Activated CD8-positive, alpha-beta T cell treated with anti-CD3 and anti-CD28 coated beads, Interleukin-2, amount 10 ng/mL, durations not matched to agents 7 days and 5 days (primary cell): ENCODE measurements around the gene KCNMA1. TPM values are rescaled to one million over a fixed set of nuclear protein-coding genes. Genes with fewer than 3 reads are reported as not detected.

Experiments used
- ATAC-seq: fragments of 150-1000 bp; cut with Tn5 transposase; one replicate; pipeline ENCODE4 v1.10.0; 2021; ENCODE audit warnings: moderate library complexity
- CTCF ChIA-PET: fragments of 350-600 bp; sonication (Branson Sonifier 250); formaldehyde crosslinking; loops from one replicate; lab custom pipeline; 2021; ENCODE audit warnings: antibody characterized with exemption; lab: Charles Lee
- POLR2A ChIA-PET: fragments of 350-600 bp; sonication (Branson Sonifier 250); formaldehyde crosslinking; loops from one replicate; lab custom pipeline; 2021; ENCODE audit warnings: antibody characterized with exemption; lab: Charles Lee
- DNase-seq: peaks from one replicate; pipeline ENCODE4 v3.0.0-alpha.2; 2020
- H3K27ac Mint-ChIP-seq: one replicate; pipeline ENCODE4 v1.8.0; 2021; ENCODE audit warnings: mild to moderate bottlenecking, mixed read lengths
- H3K27me3 Mint-ChIP-seq: one replicate; pipeline ENCODE4 v1.8.0; 2021; ENCODE audit warnings: low read depth, mixed read lengths
- H3K36me3 Mint-ChIP-seq: one replicate; pipeline ENCODE4 v1.8.0; 2021; ENCODE audit warnings: low read depth, mixed read lengths
- H3K4me1 Mint-ChIP-seq: one replicate; pipeline ENCODE4 v1.8.0; 2021; ENCODE audit warnings: low read depth, mixed read lengths
- H3K4me3 Mint-ChIP-seq: one replicate; pipeline ENCODE4 v1.8.0; 2021; ENCODE audit warnings: mild to moderate bottlenecking, mixed read lengths
- H3K9me3 Mint-ChIP-seq: one replicate; pipeline ENCODE4 v1.8.0; 2022; ENCODE audit warnings: mixed read lengths; ENCODE audit not compliant: insufficient read depth
- total RNA-seq, 2 experiments: library from RNA; stranded (reverse); gene quantifications; one replicate each; pipeline ENCODE4 v1.2.3, GENCODE V29; 2021

Gene KCNMA1
- total RNA-seq, 2 experiments from 2014 or later = 0.16 TPM

GRCh38 chr10:76903387-76903945 lies 734.1 kb downstream of the KCNMA1 start:
- Mint-ChIP-seq H3K27ac (no peak overlapping the region), H3K4me3 (no peak overlapping the region), H3K27me3 (no peaks in the 10 kb centered on the region), H3K4me1 (no peaks in the 10 kb centered on the region), H3K9me3 (no peaks in the 10 kb centered on the region), H3K36me3 (no peaks in the 10 kb centered on the region)
- no peak for ATAC-seq
- no peak for DNase-seq
- POLR2A ChIA-PET = no interaction called here
- CTCF ChIA-PET = no interaction called here

- no peaks in the 10 kb centered on the region for H3K4me1 Mint-ChIP-seq
- ATAC-seq (no peak), DNase-seq (no peak)
- H3K9me3 Mint-ChIP-seq = no peaks in the 10 kb centered on the region
- no peaks in the 10 kb centered on the region for H3K27me3 Mint-ChIP-seq
- no peak overlapping the region for H3K4me3 Mint-ChIP-seq
- H3K36me3 Mint-ChIP-seq = no peaks in the 10 kb centered on the region
- H3K27ac Mint-ChIP-seq = no peak overlapping the region
- POLR2A ChIA-PET = no interaction called here
- CTCF ChIA-PET = no interaction called here
Observed at GRCh38 chr10:76902949-76903348, 734.7 kb downstream of the KCNMA1 start.

GRCh38 chr10:76901701-76902100 lies 735.9 kb downstream of the KCNMA1 start:
- H3K36me3 Mint-ChIP-seq = no peaks in the 10 kb centered on the region
- no peak overlapping the region for H3K4me3 Mint-ChIP-seq
- H3K9me3 Mint-ChIP-seq = no peaks in the 10 kb centered on the region
- DNase-seq (no peak), ATAC-seq (no peak)
- no peaks in the 10 kb centered on the region for H3K4me1 Mint-ChIP-seq
- ChIA-PET POLR2A (no interaction called here), CTCF (no interaction called here)
- no peaks in the 10 kb centered on the region for H3K27me3 Mint-ChIP-seq
- no peak overlapping the region for H3K27ac Mint-ChIP-seq

- Mint-ChIP-seq H3K36me3 (no peaks in the 10 kb centered on the region), H3K27ac (no peak overlapping the region), H3K27me3 (no peaks in the 10 kb centered on the region), H3K4me3 (no peak overlapping the region), H3K9me3 (no peaks in the 10 kb centered on the region), H3K4me1 (no peaks in the 10 kb centered on the region)
- ChIA-PET CTCF (no interaction called here), POLR2A (no interaction called here)
- no peak for ATAC-seq
- DNase-seq = no peak
Observed at GRCh38 chr10:76899490-76899889, 738.1 kb downstream of the KCNMA1 start.

GRCh38 chr10:76892766-76893479 lies 744.7 kb downstream of the KCNMA1 start:
- no peaks in the 10 kb centered on the region for H3K4me1 Mint-ChIP-seq
- ATAC-seq (no peak), DNase-seq (no peak)
- ChIA-PET CTCF (no interaction called here), POLR2A (no interaction called here)
- H3K36me3 Mint-ChIP-seq = no peaks in the 10 kb centered on the region
- H3K27ac Mint-ChIP-seq = no peak overlapping the region
- no peak overlapping the region for H3K4me3 Mint-ChIP-seq
- no peaks in the 10 kb centered on the region for H3K27me3 Mint-ChIP-seq
- no peaks in the 10 kb centered on the region for H3K9me3 Mint-ChIP-seq

- no peaks in the 10 kb centered on the region for H3K36me3 Mint-ChIP-seq
- POLR2A ChIA-PET = no interaction called here
- no peaks in the 10 kb centered on the region for H3K27me3 Mint-ChIP-seq
- DNase-seq (no peak), ATAC-seq (no peak)
- no peaks in the 10 kb centered on the region for H3K9me3 Mint-ChIP-seq
- H3K4me1 Mint-ChIP-seq = peaks cover 2% of the 10 kb centered on the region
- no peak overlapping the region for H3K27ac Mint-ChIP-seq
- H3K4me3 Mint-ChIP-seq = no peak overlapping the region
- CTCF ChIA-PET = no interaction called here
Observed at GRCh38 chr10:76887223-76888010, 750.2 kb downstream of the KCNMA1 start.

- ATAC-seq (no peak), DNase-seq (no peak)
- CTCF ChIA-PET = no interaction called here
- Mint-ChIP-seq H3K27me3 (no peaks in the 10 kb centered on the region), H3K9me3 (no peaks in the 10 kb centered on the region), H3K27ac (no peak overlapping the region), H3K4me1 (peaks cover 7% of the 10 kb centered on the region), H3K36me3 (no peaks in the 10 kb centered on the region), H3K4me3 (no peak overlapping the region)
- POLR2A ChIA-PET = no interaction called here
Observed at GRCh38 chr10:76885816-76886215, 751.8 kb downstream of the KCNMA1 start.

- no peaks in the 10 kb centered on the region for H3K27me3 Mint-ChIP-seq
- H3K4me3 Mint-ChIP-seq = no peak overlapping the region
- CTCF ChIA-PET = no interaction called here
- DNase-seq (no peak), ATAC-seq (no peak)
- POLR2A ChIA-PET = no interaction called here
- H3K4me1 Mint-ChIP-seq = peaks cover 7% of the 10 kb centered on the region
- no peak overlapping the region for H3K27ac Mint-ChIP-seq
- no peaks in the 10 kb centered on the region for H3K9me3 Mint-ChIP-seq
- no peaks in the 10 kb centered on the region for H3K36me3 Mint-ChIP-seq
Observed at GRCh38 chr10:76884673-76885275, 752.8 kb downstream of the KCNMA1 start.

GRCh38 chr10:76883596-76883995 lies 754.0 kb downstream of the KCNMA1 start:
- ChIA-PET CTCF (no interaction called here), POLR2A (no interaction called here)
- Mint-ChIP-seq H3K4me3 (no peak overlapping the region), H3K27ac (no peak overlapping the region), H3K4me1 (peaks cover 7% of the 10 kb centered on the region), H3K36me3 (no peaks in the 10 kb centered on the region), H3K9me3 (no peaks in the 10 kb centered on the region), H3K27me3 (no peaks in the 10 kb centered on the region)
- no peak for ATAC-seq
- DNase-seq = no peak

GRCh38 chr10:76882796-76883195 lies 754.8 kb downstream of the KCNMA1 start:
- Mint-ChIP-seq H3K36me3 (no peaks in the 10 kb centered on the region), H3K9me3 (no peaks in the 10 kb centered on the region), H3K4me3 (no peak overlapping the region), H3K27me3 (no peaks in the 10 kb centered on the region), H3K4me1 (peaks cover 7% of the 10 kb centered on the region), H3K27ac (no peak overlapping the region)
- no peak for ATAC-seq
- DNase-seq = no peak
- CTCF ChIA-PET = no interaction called here
- POLR2A ChIA-PET = no interaction called here

GRCh38 chr10:76882245-76882644 lies 755.4 kb downstream of the KCNMA1 start:
- CTCF ChIA-PET = no interaction called here
- Mint-ChIP-seq H3K36me3 (no peaks in the 10 kb centered on the region), H3K4me3 (no peak overlapping the region), H3K27ac (no peak overlapping the region), H3K27me3 (no peaks in the 10 kb centered on the region), H3K4me1 (peaks cover 7% of the 10 kb centered on the region), H3K9me3 (no peaks in the 10 kb centered on the region)
- POLR2A ChIA-PET = no interaction called here
- ATAC-seq (no peak), DNase-seq (no peak)
